ACC112 (cell line): ENCODE measurements around the gene PTPRN2.

Experiments used
- H2AFZ ChIP-seq: fragments of 200-600 bp; sonication (generic); one replicate; pipeline ENCODE4 v1.6.0; 2017; ENCODE audit warnings: antibody characterized with exemption, low read length; ENCODE audit not compliant: unreplicated experiment
- H3K27ac ChIP-seq: fragments of 200-600 bp; sonication (generic); 2 replicates; pipeline ENCODE4 v1.5.1; 2014; ENCODE audit warnings: low read depth, mild to moderate bottlenecking, antibody characterized with exemption, low read length, moderate library complexity
- H3K27me3 ChIP-seq: fragments of 200-600 bp; sonication (generic); 2 replicates; pipeline ENCODE4 v1.6.1; 2014; ENCODE audit warnings: mild to moderate bottlenecking, antibody characterized with exemption, low read length, moderate library complexity, mixed read lengths; ENCODE audit not compliant: insufficient read depth
- H3K36me3 ChIP-seq: fragments of 200-600 bp; sonication (generic); 2 replicates; pipeline ENCODE4 v1.6.1; 2016; ENCODE audit warnings: mild to moderate bottlenecking, antibody characterized with exemption, low read length, moderate library complexity, mixed read lengths; ENCODE audit not compliant: insufficient read depth
- H3K4me1 ChIP-seq: fragments of 200-600 bp; sonication (generic); one replicate; pipeline ENCODE4 v1.6.1; 2016; ENCODE audit warnings: low read length, mixed read lengths; ENCODE audit not compliant: insufficient read depth, unreplicated experiment, control insufficient read depth
- H3K4me3 ChIP-seq: fragments of 200-600 bp; sonication (generic); 2 replicates; pipeline ENCODE4 v1.5.1; 2014; ENCODE audit warnings: mild to moderate bottlenecking, low read depth, low read length
- H3K79me2 ChIP-seq: fragments of 200-600 bp; sonication (generic); one replicate; pipeline ENCODE4 v1.6.0; 2016; ENCODE audit warnings: low read length; ENCODE audit not compliant: control insufficient read depth, unreplicated experiment, insufficient read depth

The PTPRN2 gene

DNA sequence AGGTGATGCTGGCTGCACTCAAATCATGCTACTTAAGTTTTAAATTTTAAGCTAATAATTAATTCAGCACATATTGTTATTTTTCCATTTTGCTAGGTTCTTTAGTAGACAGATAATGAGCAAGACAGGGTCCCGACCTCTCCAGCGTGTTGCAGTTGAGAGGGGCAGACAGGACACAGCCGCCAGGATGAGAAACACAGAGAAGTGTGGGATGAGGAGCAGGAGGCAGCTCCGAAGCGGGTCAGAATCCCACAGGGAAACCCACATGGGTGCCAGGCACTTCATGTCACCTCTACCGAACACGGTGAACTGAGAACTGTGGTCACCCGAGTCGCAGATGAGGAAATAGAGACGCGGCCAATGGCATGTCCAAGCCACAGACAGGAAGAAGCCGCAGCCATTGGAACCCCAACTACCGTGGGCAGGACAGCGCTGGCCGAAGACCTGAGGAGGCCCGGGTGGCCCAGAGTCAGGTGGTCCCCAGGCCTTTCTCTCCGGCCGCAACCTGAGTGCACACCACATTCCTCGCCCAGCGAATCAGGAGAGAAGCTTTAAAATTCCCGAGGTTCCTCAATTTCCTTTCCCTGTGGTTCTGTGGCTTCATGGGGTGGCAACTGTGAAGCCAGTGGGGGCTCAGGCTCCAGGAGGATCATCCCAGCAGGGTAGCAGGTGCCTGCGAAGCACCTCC lies 1037.9 kb downstream of the PTPRN2 start:
- Histone ChIP-seq H3K27ac (no peak overlapping the region), H3K27me3 (no peaks in the 10 kb centered on the region), H3K4me1 (no peaks in the 10 kb centered on the region), H3K79me2 (no peaks in the 10 kb centered on the region), H2AFZ (no peak overlapping the region), H3K4me3 (no peak overlapping the region), H3K36me3 (no peaks in the 10 kb centered on the region)

DNA sequence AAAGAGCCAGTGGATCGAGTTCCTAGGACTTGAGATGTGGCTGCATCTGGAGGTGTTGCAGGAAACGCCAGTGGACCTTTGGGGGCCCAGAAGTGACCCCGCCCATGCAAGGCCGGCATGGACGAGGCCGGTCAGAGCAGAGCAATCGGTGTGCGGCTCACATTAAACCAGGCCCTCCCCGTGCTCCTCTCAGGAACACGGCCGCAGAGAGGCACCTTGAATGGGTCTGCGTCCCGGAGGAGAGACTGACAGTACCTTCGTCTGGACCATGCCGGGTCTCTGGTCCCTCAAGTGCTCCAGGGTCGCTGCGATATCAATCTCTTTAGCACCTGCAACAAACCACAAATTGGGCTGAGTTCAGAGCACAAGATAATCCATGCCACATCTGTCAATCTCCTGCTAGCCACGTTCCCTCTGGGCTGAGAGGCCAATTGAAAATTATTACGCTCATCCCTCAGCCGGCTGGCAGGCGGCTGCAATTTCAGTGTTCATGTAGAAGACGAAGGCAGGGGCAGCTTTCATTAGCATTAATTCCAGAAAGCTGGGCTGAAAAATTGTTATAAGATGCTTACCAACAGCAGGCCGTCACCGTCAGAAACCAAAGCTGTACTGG lies 1038.8 kb downstream of the PTPRN2 start:
- Histone ChIP-seq H3K27ac (no peak overlapping the region), H3K4me3 (no peak overlapping the region), H3K36me3 (no peaks in the 10 kb centered on the region), H3K27me3 (no peaks in the 10 kb centered on the region), H2AFZ (no peak overlapping the region), H3K79me2 (no peaks in the 10 kb centered on the region), H3K4me1 (no peaks in the 10 kb centered on the region)

DNA sequence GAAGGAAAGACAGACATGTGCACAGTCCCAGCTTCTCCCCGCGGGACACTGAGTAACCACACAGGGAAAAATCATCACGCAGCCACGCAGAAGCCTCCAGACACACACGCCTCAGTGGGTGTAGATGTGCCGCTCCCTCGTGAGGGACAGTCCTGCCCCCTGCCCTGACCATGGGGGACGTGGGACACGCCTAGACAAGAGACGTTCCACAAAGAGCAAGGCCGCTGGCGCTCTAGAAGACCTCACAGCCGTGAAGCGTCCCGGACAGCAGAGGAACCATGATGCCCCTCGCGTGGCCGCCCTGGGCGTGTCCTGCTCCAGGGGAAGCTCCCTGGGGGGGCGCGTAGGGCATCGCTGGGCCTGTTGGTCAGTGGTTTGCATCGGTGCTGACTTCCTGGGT lies 1040.0 kb downstream of the PTPRN2 start:
- no peaks in the 10 kb centered on the region for H3K4me1 ChIP-seq
- no peak overlapping the region for H2AFZ ChIP-seq
- H3K27ac ChIP-seq: no peak overlapping the region
- no peaks in the 10 kb centered on the region for H3K27me3 ChIP-seq
- no peak overlapping the region for H3K4me3 ChIP-seq
- H3K36me3 ChIP-seq: no peaks in the 10 kb centered on the region
- H3K79me2 ChIP-seq: no peaks in the 10 kb centered on the region

DNA sequence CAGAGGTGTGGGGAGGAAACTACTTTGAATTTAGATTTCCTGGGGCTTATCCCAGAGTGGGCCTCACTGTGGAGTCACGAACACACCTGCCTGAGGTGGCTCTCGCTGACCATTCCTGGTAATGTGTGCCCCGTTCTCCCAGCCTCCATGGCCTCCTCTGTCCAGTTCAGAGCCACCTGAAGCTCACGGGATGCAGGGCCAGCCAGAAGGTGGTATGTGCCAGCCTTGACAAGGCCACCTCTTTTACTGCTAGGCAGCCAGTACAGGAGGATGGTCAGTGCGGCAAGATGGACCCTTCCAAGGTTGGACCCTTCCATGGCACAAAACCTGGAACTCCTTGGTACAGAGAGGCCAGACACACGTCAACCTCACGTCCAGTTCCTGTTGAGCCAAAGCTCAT lies 1040.5 kb downstream of the PTPRN2 start:
- no peaks in the 10 kb centered on the region for H3K79me2 ChIP-seq
- no peaks in the 10 kb centered on the region for H3K36me3 ChIP-seq
- no peak overlapping the region for H2AFZ ChIP-seq
- no peaks in the 10 kb centered on the region for H3K4me1 ChIP-seq
- no peak overlapping the region for H3K4me3 ChIP-seq
- H3K27ac ChIP-seq: no peak overlapping the region
- H3K27me3 ChIP-seq: no peaks in the 10 kb centered on the region

DNA sequence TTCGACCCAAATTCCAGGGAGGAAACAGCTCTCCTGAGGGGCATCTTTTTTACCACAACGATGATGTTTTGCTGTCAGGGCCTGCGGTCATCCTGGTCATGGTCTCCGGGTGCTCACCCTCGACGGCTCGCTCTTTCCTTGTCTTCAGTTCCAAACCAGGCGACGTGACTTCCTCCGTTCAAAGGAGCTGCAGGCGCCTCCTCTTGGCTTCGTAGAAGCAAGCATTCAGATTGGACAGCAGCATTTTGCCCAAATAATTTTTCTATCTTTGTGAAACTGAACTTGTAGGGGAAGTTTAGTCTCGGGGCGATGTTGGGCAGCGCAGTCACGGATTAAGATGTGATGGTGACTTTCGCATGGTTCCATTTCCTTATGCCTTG lies 1042.0 kb downstream of the PTPRN2 start:
- Histone ChIP-seq H3K27ac (no peak overlapping the region), H3K4me3 (no peak overlapping the region), H3K27me3 (no peaks in the 10 kb centered on the region), H3K79me2 (no peaks in the 10 kb centered on the region), H3K36me3 (no peaks in the 10 kb centered on the region), H2AFZ (no peak overlapping the region), H3K4me1 (no peaks in the 10 kb centered on the region)

DNA sequence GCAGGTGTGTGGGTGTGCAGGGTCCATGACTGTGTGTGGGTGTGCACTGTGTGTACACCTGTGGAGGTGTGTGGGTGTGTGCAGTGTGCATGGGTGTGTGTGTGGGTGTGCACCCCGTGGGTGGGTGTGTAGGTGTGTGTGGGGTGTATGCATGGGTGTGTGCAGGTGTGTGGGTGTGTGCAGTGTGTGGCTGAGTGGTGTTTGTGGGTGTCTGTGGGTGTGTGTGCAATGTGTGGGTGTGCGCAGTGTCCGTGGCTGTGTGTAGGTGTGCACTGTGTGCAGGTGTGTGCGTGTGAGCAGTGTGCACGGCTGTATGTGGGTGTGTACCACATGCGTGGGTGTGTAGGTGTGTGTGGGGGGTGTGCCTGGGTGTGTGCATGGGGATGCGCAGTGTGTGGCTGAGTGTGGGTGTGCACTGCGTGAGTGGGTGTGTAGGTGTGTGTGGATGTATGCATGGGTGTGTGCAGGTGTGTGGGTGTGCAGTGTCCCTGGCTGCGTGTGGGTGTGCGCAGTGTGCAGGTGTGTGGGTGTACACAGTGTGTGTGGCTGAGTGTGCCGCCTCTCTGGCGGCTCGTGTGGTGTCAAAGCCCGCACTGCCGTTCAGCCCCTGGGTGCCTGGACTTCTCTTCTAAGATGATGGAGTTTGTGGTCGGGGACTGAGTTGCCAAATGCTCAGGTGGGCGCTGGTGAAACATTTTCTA lies 1042.5 kb downstream of the PTPRN2 start:
- H3K36me3 ChIP-seq: no peaks in the 10 kb centered on the region
- H3K27ac ChIP-seq: no peak overlapping the region
- no peaks in the 10 kb centered on the region for H3K79me2 ChIP-seq
- no peaks in the 10 kb centered on the region for H3K27me3 ChIP-seq
- H3K4me1 ChIP-seq: no peaks in the 10 kb centered on the region
- H2AFZ ChIP-seq: no peak overlapping the region
- H3K4me3 ChIP-seq: no peak overlapping the region

DNA sequence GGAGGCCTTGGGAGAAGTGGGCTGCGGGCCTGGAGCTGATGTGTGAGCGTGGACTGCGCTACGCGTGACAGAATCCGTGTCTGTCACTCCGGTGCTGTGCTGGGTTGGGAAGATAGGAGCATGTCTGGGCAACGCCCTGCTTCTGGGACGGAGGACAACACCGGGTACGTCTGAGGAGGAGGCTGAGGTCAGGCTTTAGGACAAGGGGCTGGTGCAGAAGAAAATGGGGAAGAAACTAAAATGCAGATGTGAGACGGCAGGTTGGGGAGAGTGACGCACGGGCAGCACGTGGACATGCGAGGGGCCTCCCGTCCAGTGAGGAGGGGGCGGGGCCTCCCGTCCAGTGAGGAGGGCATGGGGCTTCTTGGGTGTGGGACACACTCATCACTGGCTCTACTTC lies 1043.4 kb downstream of the PTPRN2 start:
- no peaks in the 10 kb centered on the region for H3K27me3 ChIP-seq

DNA sequence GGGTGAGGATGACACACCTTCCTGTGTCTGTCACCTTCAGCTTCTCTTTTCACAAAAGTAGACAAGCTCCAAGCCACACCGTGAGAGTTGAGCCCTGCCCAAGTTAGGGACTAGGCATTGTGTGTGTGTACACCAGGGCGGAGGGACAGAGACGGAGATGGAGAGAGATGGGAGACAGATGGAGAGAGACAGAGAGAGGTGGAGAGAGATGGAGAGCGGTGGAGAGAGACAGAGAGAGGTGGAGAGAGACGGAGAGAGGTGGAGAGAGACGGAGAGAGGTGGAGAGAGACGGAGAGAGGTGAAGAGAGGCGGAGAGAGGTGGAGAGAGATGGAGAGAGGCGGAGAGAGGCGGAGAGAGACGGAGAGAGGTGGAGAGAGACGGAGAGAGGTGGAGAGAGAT lies 1043.8 kb downstream of the PTPRN2 start:
- Histone ChIP-seq H3K27me3 (no peaks in the 10 kb centered on the region), H2AFZ (no peak overlapping the region), H3K4me1 (no peaks in the 10 kb centered on the region), H3K27ac (no peak overlapping the region), H3K4me3 (no peak overlapping the region), H3K79me2 (no peaks in the 10 kb centered on the region), H3K36me3 (no peaks in the 10 kb centered on the region)

More for the DNA sequence above, 1043.4 kb downstream of the PTPRN2 start:
- Histone ChIP-seq H2AFZ (no peak overlapping the region), H3K4me1 (no peaks in the 10 kb centered on the region), H3K27ac (no peak overlapping the region), H3K79me2 (no peaks in the 10 kb centered on the region), H3K4me3 (no peak overlapping the region), H3K36me3 (no peaks in the 10 kb centered on the region)

DNA sequence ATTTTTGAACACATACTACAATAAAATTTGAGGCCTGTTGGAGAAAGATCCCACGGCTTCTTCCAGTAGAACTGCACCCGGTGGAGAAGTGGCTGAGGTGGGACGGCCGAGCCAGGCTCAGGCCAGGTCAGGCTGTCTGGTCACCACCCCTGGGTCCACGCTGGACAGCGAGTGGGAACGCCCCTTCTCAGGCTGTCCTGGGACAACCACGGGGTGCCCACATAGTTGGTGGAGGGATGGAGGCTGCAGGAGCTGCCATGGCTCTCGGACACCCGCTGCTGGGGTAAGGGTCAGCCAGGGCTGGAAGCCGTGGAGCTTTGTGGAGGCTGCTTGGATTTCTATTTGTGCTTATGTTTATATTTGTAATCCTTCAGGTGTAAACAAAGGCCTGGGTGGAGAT lies 1044.3 kb downstream of the PTPRN2 start:
- H3K4me1 ChIP-seq: no peaks in the 10 kb centered on the region
- no peaks in the 10 kb centered on the region for H3K36me3 ChIP-seq
- H2AFZ ChIP-seq: no peak overlapping the region
- no peak overlapping the region for H3K27ac ChIP-seq
- H3K4me3 ChIP-seq: no peak overlapping the region
- H3K79me2 ChIP-seq: no peaks in the 10 kb centered on the region
- no peaks in the 10 kb centered on the region for H3K27me3 ChIP-seq

DNA sequence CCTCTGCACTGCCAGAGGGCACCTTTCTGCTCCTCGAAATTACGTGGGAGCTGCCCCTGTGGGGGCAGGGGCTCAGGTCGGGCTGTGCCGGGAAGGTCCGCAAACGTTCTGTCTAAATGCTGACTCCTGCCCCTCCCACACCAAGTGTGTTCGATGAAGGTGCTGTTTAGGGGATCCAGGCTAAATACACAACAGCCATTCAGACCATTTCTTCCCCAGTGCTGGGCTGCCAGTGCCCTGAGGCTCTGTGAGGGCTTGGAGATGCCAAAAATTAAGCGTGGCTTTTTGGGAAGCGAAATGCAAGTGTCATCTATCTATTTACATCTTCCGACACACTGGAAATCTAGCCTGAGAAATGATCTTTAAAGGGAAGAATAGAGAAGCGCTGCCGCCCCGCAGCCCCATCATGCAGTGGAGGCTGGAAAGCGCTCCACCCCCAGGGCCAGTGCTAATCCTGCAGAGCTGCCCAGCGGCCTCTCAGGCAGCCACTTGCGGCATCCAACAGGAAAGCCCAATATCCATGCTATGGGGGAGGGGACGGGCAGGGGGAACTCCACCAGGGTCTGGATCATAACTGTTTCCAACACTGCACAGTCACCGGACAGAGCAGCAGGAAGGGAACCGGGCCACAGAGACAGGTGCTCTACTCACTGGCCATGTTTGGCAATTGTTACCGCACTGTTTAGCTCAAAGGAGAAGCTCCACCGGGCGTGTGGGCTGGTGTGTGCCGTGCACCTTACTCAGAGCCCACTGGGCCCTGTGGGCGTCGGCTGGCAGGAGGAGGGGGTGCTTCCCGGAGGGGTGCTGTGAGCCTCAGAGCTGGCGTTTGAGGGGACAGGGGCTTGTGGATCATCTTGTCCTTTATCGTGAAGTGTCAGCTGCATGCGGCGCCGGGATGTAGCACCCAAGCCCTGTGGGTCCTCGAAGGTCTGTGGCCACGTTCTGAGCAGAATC lies 1045.3 kb downstream of the PTPRN2 start:
- Histone ChIP-seq H3K79me2 (no peaks in the 10 kb centered on the region), H2AFZ (no peak overlapping the region), H3K4me3 (no peak overlapping the region), H3K27me3 (no peaks in the 10 kb centered on the region), H3K36me3 (no peaks in the 10 kb centered on the region), H3K4me1 (no peaks in the 10 kb centered on the region), H3K27ac (no peak overlapping the region)
